GM19324 (cell line): ENCODE measurements around the gene CCDC157.
A peak's percentile ranks its signal among the peaks of the same experiment; 100 is the strongest.

Experiments used
- ATAC-seq: cut with Tn5 transposase; IDR thresholded peaks from one replicate; pipeline ENCODE4 v1.9.1; 2021; ENCODE audit warnings: mild to moderate bottlenecking, moderate library complexity; ENCODE audit not compliant: unreplicated experiment, low FRiP score

CCDC157 gene

GRCh38 chr22:30408388-30409102 is 51.7 kb downstream of the CCDC157 start:
- ATAC-seq = no peak

- no peak for ATAC-seq
These were observed 55.0 kb downstream of the CCDC157 start for GRCh38 chr22:30411780-30412179.

GRCh38 chr22:30413001-30413400 is 56.2 kb downstream of the CCDC157 start:
- no peak for ATAC-seq

- ATAC-seq = no peak
These were observed 57.1 kb downstream of the CCDC157 start for GRCh38 chr22:30413745-30414524.

- no peak for ATAC-seq
These were observed 57.8 kb downstream of the CCDC157 start for GRCh38 chr22:30414525-30415047.

- ATAC-seq = no peak
These were observed 59.6 kb downstream of the CCDC157 start for GRCh38 chr22:30416403-30416802.

GRCh38 chr22:30416837-30417236 is 60.0 kb downstream of the CCDC157 start:
- ATAC-seq = no peak

GRCh38 chr22:30420347-30421125 is 63.7 kb downstream of the CCDC157 start:
- ATAC-seq = no peak

GRCh38 chr22:30421695-30422480 is 65.1 kb downstream of the CCDC157 start:
- ATAC-seq = no peak

GRCh38 chr22:30422481-30423300 is 65.9 kb downstream of the CCDC157 start:
- no peak for ATAC-seq

- peak; percentile 32 for ATAC-seq
These were observed 66.6 kb downstream of the CCDC157 start for GRCh38 chr22:30423301-30423958.

GRCh38 chr22:30423959-30424533 is 67.2 kb downstream of the CCDC157 start:
- peak; percentile 92 for ATAC-seq

GRCh38 chr22:30424534-30425326 is 67.9 kb downstream of the CCDC157 start:
- no peak for ATAC-seq

GRCh38 chr22:30425327-30425615 is 68.5 kb downstream of the CCDC157 start:
- no peak for ATAC-seq

GRCh38 chr22:30425616-30426387 is 69.0 kb downstream of the CCDC157 start, which contains the start of gene MTFP1:
TSS of gene MTFP1 (plus strand) at chr22:30425768. CDS start at chr22:30425880, 112 bp downstream.
- no peak for ATAC-seq
